ENCODE results near the gene ICE2. TPM values are rescaled to one million over a fixed set of nuclear protein-coding genes. Genes with fewer than 3 reads are reported as not detected.
A peak's percentile ranks its signal among the peaks of the same experiment; 100 is the strongest.

ICE2 gene
- total RNA-seq, 1 donor from 2014 or later, result 22.9 TPM

DNA sequence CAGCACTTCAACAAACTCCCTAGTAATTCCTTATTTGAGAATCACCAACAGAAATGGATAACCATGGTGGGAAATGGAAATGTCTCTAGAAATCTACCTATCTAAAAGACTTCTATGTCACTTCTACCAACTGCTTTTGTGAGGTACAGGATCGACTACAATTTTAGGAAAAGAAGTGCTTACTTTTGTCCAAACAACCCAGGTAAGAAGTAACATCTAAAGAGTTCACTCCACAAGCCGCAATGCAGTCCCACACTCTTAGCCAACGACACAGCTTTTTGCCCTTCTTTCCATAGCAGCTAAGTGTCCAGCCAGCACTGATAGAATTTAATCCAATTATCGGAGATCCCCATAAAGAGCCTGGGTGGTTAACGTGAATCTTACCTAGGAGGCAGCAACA lies 109.2 kb downstream of the ICE2 start:
- intact Hi-C loops (cut with micrococcal nuclease), result no loop called here

More for the DNA sequence above, 109.2 kb downstream of the ICE2 start:
- H3K4me3 ChIP-seq, result no peak overlapping the region
- peaks cover 72% of the 10 kb centered on the region for H3K4me1 ChIP-seq
- H3K27me3 ChIP-seq (ENCODE audit: low read depth), result no peaks in the 10 kb centered on the region
- H3K36me3 ChIP-seq, result peaks cover 13% of the 10 kb centered on the region
- DNase-seq, result no peak
- H3K9me3 ChIP-seq (replicated peaks), result no peaks in the 10 kb centered on the region
- TF ChIP-seq, protein P1, sequence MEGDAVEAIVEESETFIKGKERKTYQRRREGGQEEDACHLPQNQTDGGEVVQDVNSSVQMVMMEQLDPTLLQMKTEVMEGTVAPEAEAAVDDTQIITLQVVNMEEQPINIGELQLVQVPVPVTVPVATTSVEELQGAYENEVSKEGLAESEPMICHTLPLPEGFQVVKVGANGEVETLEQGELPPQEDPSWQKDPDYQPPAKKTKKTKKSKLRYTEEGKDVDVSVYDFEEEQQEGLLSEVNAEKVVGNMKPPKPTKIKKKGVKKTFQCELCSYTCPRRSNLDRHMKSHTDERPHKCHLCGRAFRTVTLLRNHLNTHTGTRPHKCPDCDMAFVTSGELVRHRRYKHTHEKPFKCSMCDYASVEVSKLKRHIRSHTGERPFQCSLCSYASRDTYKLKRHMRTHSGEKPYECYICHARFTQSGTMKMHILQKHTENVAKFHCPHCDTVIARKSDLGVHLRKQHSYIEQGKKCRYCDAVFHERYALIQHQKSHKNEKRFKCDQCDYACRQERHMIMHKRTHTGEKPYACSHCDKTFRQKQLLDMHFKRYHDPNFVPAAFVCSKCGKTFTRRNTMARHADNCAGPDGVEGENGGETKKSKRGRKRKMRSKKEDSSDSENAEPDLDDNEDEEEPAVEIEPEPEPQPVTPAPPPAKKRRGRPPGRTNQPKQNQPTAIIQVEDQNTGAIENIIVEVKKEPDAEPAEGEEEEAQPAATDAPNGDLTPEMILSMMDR (IDR thresholded peaks at IDR 0.05; ENCODE audit: borderline replicate concordance), result no peak
- H3K27ac ChIP-seq (replicated peaks), result peak overlapping the region; percentile 86

Other genes starting within 250 kb of the ICE2 start
- 123 TPM for gene ANXA2, start 81.2 kb downstream of the ICE2 start, total RNA-seq